GM12875 (cell line): ENCODE results near the gene CEACAM21.

ENCODE experiments used
- H3K4me3 ChIP-seq: one replicate; pipeline ENCODE4 v1.5.1; 2011; ENCODE audit warnings: low read depth, low read length, control low read depth
- TF ChIP-seq, protein P1 (sequence below): IDR thresholded peaks from 2 replicates; pipeline ENCODE4 v1.5.1; 2011; ENCODE audit warnings: low read depth, mild to moderate bottlenecking, control low read depth, inconsistent platforms, low read length, moderate library complexity, borderline replicate concordance; ENCODE audit not compliant: insufficient read depth

CEACAM21 gene

DNA sequence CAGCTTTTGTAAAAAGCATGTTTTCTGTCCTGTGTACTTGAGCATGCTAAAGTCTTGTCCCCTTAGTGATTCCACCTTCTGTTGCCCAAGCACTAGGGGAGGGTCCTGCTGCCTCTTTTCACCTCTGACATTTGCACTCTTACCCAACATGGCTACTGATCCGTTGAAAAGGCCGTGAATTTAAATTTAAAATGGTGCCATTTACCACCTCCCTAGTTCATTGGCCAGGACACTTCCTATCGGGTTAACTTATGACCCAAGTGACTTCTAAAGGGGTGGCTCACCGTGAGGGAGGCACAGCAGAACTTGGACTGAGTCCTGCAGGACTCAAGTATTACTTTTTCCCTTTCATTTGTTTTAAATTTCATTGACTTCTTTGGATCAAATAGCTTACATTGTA lies 33.3 kb upstream of the CEACAM21 start:
- TF ChIP-seq, protein P1, sequence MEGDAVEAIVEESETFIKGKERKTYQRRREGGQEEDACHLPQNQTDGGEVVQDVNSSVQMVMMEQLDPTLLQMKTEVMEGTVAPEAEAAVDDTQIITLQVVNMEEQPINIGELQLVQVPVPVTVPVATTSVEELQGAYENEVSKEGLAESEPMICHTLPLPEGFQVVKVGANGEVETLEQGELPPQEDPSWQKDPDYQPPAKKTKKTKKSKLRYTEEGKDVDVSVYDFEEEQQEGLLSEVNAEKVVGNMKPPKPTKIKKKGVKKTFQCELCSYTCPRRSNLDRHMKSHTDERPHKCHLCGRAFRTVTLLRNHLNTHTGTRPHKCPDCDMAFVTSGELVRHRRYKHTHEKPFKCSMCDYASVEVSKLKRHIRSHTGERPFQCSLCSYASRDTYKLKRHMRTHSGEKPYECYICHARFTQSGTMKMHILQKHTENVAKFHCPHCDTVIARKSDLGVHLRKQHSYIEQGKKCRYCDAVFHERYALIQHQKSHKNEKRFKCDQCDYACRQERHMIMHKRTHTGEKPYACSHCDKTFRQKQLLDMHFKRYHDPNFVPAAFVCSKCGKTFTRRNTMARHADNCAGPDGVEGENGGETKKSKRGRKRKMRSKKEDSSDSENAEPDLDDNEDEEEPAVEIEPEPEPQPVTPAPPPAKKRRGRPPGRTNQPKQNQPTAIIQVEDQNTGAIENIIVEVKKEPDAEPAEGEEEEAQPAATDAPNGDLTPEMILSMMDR, result no peak
- H3K4me3 ChIP-seq, result no peak overlapping the region

DNA sequence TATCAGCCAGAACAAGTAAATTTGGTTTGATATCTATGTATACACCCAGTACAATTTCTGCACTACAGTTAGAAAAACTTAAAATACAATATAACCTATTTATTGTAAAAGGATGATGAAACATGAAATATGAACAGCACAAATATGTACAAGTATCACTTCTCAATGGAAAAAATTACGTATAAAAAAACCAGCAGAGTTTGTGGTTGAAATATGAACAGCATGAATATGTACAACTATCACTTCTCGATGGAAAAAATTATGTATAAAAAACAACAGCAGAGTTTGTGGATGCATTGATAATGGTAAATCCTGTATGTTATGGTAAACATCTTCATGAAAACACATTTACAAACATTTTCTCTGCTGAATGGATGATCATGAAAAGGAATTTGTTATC lies 32.4 kb upstream of the CEACAM21 start:
- TF ChIP-seq, protein P1, result no peak
- no peak overlapping the region for H3K4me3 ChIP-seq

DNA sequence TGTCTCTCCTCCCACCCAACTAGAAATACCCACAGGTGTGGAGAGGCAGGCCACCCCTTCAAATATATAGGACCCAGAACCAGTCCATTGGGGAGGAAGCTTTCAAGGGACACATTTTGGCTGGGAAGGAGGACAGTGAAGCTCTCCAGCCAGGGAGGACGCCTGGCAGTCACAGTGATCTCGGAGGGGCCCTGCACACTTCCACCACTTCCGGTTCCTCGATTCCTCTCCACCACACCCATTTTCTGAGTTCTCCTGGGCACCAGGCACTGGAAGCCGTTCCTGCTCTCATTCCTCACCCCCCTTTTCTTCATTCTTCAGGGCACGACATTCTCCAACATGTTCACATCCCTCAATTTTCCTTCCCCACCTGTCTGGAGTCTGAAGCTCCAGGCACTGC lies 30.4 kb upstream of the CEACAM21 start:
- TF ChIP-seq, protein P1, result no peak
- no peak overlapping the region for H3K4me3 ChIP-seq

DNA sequence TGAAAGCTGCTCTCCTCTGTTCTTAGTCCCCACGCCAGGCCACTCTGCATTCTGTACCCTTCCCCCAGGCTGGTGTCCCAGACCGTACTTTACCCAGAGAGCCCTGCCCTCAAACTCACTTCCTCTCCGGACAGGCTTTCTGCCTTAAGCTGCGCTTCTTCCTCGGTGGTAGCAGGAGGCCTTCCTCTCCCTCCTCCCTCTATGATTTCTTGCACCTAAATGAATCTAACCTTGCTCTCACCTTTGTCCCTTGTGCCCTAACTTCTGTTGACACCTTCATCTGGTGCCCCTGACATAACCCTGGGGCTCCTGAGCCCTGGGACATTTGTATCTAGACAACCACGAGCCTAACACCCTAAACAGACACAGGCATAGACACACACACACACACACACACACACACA lies 29.6 kb upstream of the CEACAM21 start:
- TF ChIP-seq, protein P1, result no peak
- H3K4me3 ChIP-seq, result peak overlapping the region; percentile 30

DNA sequence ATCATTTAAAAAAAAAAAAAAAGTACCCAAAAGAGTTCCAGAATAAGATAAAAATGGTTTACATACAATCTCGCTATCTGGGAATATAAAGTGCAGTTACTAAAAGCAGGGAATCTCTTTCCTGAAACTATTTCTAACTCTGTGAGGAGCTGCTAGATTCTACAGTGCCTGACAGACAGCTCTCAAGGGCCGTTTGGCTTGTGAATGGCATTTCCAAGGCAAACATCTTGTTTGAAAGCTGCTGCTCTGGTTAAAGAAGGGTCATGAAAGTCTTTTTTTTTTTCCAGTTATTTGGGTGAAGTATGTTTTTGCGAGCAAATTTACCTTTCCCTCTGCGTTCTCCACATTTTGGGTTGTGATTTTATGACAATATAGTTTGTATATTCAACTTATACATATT lies 29.0 kb upstream of the CEACAM21 start:
- TF ChIP-seq, protein P1, result no peak
- H3K4me3 ChIP-seq, result no peak overlapping the region

DNA sequence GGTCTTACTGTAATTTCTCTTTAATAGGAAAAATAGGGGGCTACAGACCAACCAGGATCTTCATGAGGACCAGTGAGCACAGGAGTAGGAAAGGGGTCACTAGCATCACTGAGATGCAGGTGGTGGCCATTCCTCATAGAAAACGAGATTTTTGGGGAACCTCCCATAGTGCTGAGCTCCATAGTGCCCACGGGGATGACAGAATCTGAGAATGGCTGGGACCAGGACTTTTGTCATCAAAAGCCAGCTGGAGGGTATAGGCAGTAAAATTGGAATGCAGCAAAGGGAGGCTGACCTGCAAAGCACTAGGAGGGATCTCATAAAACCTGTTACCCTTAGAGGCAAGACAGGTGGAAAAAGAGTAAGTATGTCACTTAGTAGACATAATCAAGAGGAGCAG lies 28.4 kb upstream of the CEACAM21 start:
- TF ChIP-seq, protein P1, result no peak
- no peak overlapping the region for H3K4me3 ChIP-seq

DNA sequence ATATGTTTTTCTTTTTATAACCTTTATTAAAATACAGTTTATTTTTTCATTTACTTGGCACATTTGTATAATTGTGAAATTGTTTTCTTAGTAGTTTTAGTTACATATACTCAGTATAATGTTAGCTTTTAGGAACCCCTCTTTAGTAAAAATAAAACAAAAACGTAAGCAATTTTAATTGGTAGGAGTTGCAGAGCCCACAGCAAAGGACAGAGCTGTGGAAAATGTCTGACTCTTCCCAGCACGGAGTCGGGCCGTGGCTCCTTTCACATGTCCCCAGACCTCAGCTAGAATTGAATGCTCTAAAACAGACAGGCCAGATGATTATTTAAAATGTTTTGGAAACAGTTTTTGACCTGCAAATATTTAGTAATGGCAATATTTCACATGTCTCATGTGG lies 27.9 kb upstream of the CEACAM21 start:
- TF ChIP-seq, protein P1, result no peak
- H3K4me3 ChIP-seq, result no peak overlapping the region
